Osteocyte (in vitro differentiated cells): Measurements from ENCODE around the gene ZBTB12. TPM values are rescaled to one million over a fixed set of nuclear protein-coding genes. Genes with fewer than 3 reads are reported as not detected.
"Not testable (repeated sequence)": the region's sequence is repeated elsewhere in the genome, so short reads cannot be mapped to it uniquely, and the experiment has no call there.

Source experiments
- DNase-seq: peaks from one replicate; pipeline ENCODE4 v3.0.0; 2021; ENCODE audit warnings: mixed read lengths; ENCODE audit not compliant: unreplicated experiment; ENCODE audit errors: extremely low spot score
- H3K27ac Mint-ChIP-seq: one replicate; pipeline ENCODE4 v1.8.0; 2021; ENCODE audit warnings: mild to moderate bottlenecking, mixed read lengths; ENCODE audit not compliant: unreplicated experiment
- H3K27me3 Mint-ChIP-seq: one replicate; pipeline ENCODE4 v1.8.0; 2021; ENCODE audit warnings: mixed read lengths; ENCODE audit not compliant: unreplicated experiment
- H3K36me3 Mint-ChIP-seq: one replicate; pipeline ENCODE4 v1.8.0; 2021; ENCODE audit warnings: mixed read lengths; ENCODE audit not compliant: unreplicated experiment
- H3K4me1 Mint-ChIP-seq: one replicate; pipeline ENCODE4 v1.8.0; 2021; ENCODE audit warnings: mixed read lengths; ENCODE audit not compliant: unreplicated experiment
- H3K4me3 Mint-ChIP-seq: one replicate; pipeline ENCODE4 v1.8.0; 2021; ENCODE audit warnings: mild to moderate bottlenecking, moderate library complexity, mixed read lengths; ENCODE audit not compliant: unreplicated experiment
- H3K9me3 Mint-ChIP-seq: one replicate; pipeline ENCODE4 v1.8.0; 2021; ENCODE audit warnings: mixed read lengths; ENCODE audit not compliant: unreplicated experiment
- CTCF ChIP-seq: fragments of 200-600 bp; sonication (generic); IDR thresholded peaks from 2 replicates; pipeline ENCODE4 v1.5.0; 2021; ENCODE audit warnings: antibody characterized with exemption, mild to moderate bottlenecking, moderate library complexity
- total RNA-seq: library from RNA; stranded (reverse); gene quantifications from 2 replicates; pipeline ENCODE4 v1.2.1, GENCODE V29; 2021

The ZBTB12 gene
- total RNA-seq, 1 donor from 2014 or later, result 8.8 TPM

- DNase-seq, result no peak
- no peak overlapping the region for H3K27ac Mint-ChIP-seq
Measured at GRCh38 chr6:31871046-31871659, 30.7 kb downstream of the ZBTB12 start.

GRCh38 chr6:31870385-31870921 is 31.4 kb downstream of the ZBTB12 start:
- no peak for TF ChIP-seq CTCF
- Mint-ChIP-seq H3K4me3 (no peak overlapping the region), H3K4me1 (peaks cover 5% of the 10 kb centered on the region), H3K9me3 (no peaks in the 10 kb centered on the region), H3K27me3 (no peaks in the 10 kb centered on the region), H3K27ac (no peak overlapping the region), H3K36me3 (no peaks in the 10 kb centered on the region)
- DNase-seq, result no peak

More at GRCh38 chr6:31871046-31871659, 30.7 kb downstream of the ZBTB12 start:
- Mint-ChIP-seq H3K36me3 (no peaks in the 10 kb centered on the region), H3K27me3 (no peaks in the 10 kb centered on the region), H3K9me3 (no peaks in the 10 kb centered on the region), H3K4me3 (no peak overlapping the region), H3K4me1 (peaks cover 5% of the 10 kb centered on the region)
- no peak for TF ChIP-seq CTCF

- no peaks in the 10 kb centered on the region for H3K9me3 Mint-ChIP-seq
- no peak for TF ChIP-seq CTCF
- no peaks in the 10 kb centered on the region for H3K27me3 Mint-ChIP-seq
- H3K4me3 Mint-ChIP-seq, result no peak overlapping the region
- peaks cover 6% of the 10 kb centered on the region for H3K4me1 Mint-ChIP-seq
- DNase-seq, result no peak
- no peaks in the 10 kb centered on the region for H3K36me3 Mint-ChIP-seq
- no peak overlapping the region for H3K27ac Mint-ChIP-seq
Measured at GRCh38 chr6:31869343-31869742, 32.5 kb downstream of the ZBTB12 start.

- not testable (repeated sequence) for H3K27ac Mint-ChIP-seq, H3K4me1 Mint-ChIP-seq, H3K36me3 Mint-ChIP-seq, H3K4me3 Mint-ChIP-seq, DNase-seq, H3K27me3 Mint-ChIP-seq, H3K9me3 Mint-ChIP-seq
Measured at GRCh38 chr6:31868658-31868971, 33.3 kb downstream of the ZBTB12 start.

GRCh38 chr6:31865205-31866118 is 36.4 kb downstream of the ZBTB12 start:
- Mint-ChIP-seq H3K4me3 (no peak overlapping the region), H3K27ac (no peak overlapping the region), H3K4me1 (peaks cover 19% of the 10 kb centered on the region), H3K36me3 (peaks cover 4% of the 10 kb centered on the region), H3K9me3 (no peaks in the 10 kb centered on the region), H3K27me3 (no peaks in the 10 kb centered on the region)
- no peak for TF ChIP-seq CTCF
- no peak for DNase-seq
